ENCODE results near the gene COL24A1.
"Not testable (repeated sequence)": the region's sequence is repeated elsewhere in the genome, so short reads cannot be mapped to it uniquely, and the experiment has no call there.

Gene COL24A1

GRCh38 chr1:85801520-85801919 lies 355.1 kb downstream of the COL24A1 start:
- Histone ChIP-seq H2AK5ac (ENCODE audit: low read depth, low read length) (no peak overlapping the region), H2BK12ac (ENCODE audit: low read length) (no peak overlapping the region), H3K4me2 (ENCODE audit: insufficient read depth, low read length, poor library complexity, severe bottlenecking) (no peak overlapping the region), H2AFZ (ENCODE audit: low read length) (no peak overlapping the region), H2BK15ac (ENCODE audit: low read length) (no peak overlapping the region), H3K79me1 (ENCODE audit: low read depth, low read length) (no peaks in the 10 kb centered on the region), H3K4me3 (ENCODE audit: low read length in 2 of 2) (no peak overlapping the region), H3K4ac (ENCODE audit: low read length) (no peak overlapping the region), H3K36me3 (replicated peaks in 1 of 2; ENCODE audit: control insufficient read depth in 2 of 2, insufficient read depth in 2 of 2, low read length in 2 of 2) (no peaks in the 10 kb centered on the region), H3K27ac (replicated peaks; ENCODE audit: low read length) (no peak overlapping the region), H3K18ac (ENCODE audit: low read length) (no peak overlapping the region), H4K91ac (ENCODE audit: low read depth, low read length, poor library complexity) (no peak overlapping the region), H3K9me3 (replicated peaks in 1 of 2; ENCODE audit: control insufficient read depth in 2 of 2, insufficient read depth in 1 of 2, low read depth in 1 of 2, low read length in 2 of 2) (no peaks in the 10 kb centered on the region), H3K14ac (ENCODE audit: low read length) (no peak overlapping the region), H3K4me1 (ENCODE audit: control insufficient read depth in 2 of 2, insufficient read depth in 1 of 2, low read depth in 1 of 2, low read length in 2 of 2) (no peaks in the 10 kb centered on the region), H3K9ac (ENCODE audit: low read depth, low read length, poor library complexity) (no peak overlapping the region), H2BK120ac (ENCODE audit: low read depth, low read length) (no peak overlapping the region), H3K23ac (ENCODE audit: low read depth, low read length, poor library complexity) (no peak overlapping the region), H4K8ac (ENCODE audit: low read depth, low read length) (no peak overlapping the region), H2BK5ac (ENCODE audit: low read length) (no peak overlapping the region), H3K27me3 (ENCODE audit: control insufficient read depth in 3 of 3, insufficient read depth in 3 of 3, low read depth in 1 of 3, low read length in 3 of 3) (no peaks in the 10 kb centered on the region)
- WGBS, 2 donors (ENCODE audit: extremely low coverage in 2 of 2, insufficient read length in 2 of 2, insufficient replicate concordance in 1 of 2), result no CpG with 5 or more reads among the region's 1 CpG
- no peak for DNase-seq (ENCODE audit: low spot score)

- no peak overlapping the region for H3K14ac ChIP-seq (ENCODE audit: low read length)
- no peaks in the 10 kb centered on the region for H3K79me1 ChIP-seq (ENCODE audit: low read depth, low read length)
- no peaks in the 10 kb centered on the region for H3K27me3 ChIP-seq (ENCODE audit: control insufficient read depth in 3 of 3, insufficient read depth in 3 of 3, low read depth in 1 of 3, low read length in 3 of 3)
- H2BK15ac ChIP-seq (ENCODE audit: low read length), result no peak overlapping the region
- H3K4me2 ChIP-seq (ENCODE audit: insufficient read depth, low read length, poor library complexity, severe bottlenecking), result no peak overlapping the region
- H4K8ac ChIP-seq (ENCODE audit: low read depth, low read length), result no peak overlapping the region
- no peak overlapping the region for H3K18ac ChIP-seq (ENCODE audit: low read length)
- no peak overlapping the region for H3K4ac ChIP-seq (ENCODE audit: low read length)
- H3K9ac ChIP-seq (ENCODE audit: low read depth, low read length, poor library complexity), result no peak overlapping the region
- DNase-seq (ENCODE audit: low spot score), result no peak
- no peaks in the 10 kb centered on the region for H3K4me1 ChIP-seq (ENCODE audit: control insufficient read depth in 2 of 2, insufficient read depth in 1 of 2, low read depth in 1 of 2, low read length in 2 of 2)
- H2AFZ ChIP-seq (ENCODE audit: low read length), result no peak overlapping the region
- no peaks in the 10 kb centered on the region for H3K9me3 ChIP-seq (replicated peaks in 1 of 2; ENCODE audit: control insufficient read depth in 2 of 2, insufficient read depth in 1 of 2, low read depth in 1 of 2, low read length in 2 of 2)
- H2BK120ac ChIP-seq (ENCODE audit: low read depth, low read length), result no peak overlapping the region
- H3K27ac ChIP-seq (replicated peaks; ENCODE audit: low read length), result no peak overlapping the region
- no peak overlapping the region for H3K23ac ChIP-seq (ENCODE audit: low read depth, low read length, poor library complexity)
- H3K4me3 ChIP-seq (ENCODE audit: low read length in 2 of 2), result no peak overlapping the region
- no peak overlapping the region for H4K91ac ChIP-seq (ENCODE audit: low read depth, low read length, poor library complexity)
- no CpG with 5 or more reads among the region's 2 CpGs for WGBS, 2 donors (ENCODE audit: extremely low coverage in 2 of 2, insufficient read length in 2 of 2, insufficient replicate concordance in 1 of 2)
- no peaks in the 10 kb centered on the region for H3K36me3 ChIP-seq (replicated peaks in 1 of 2; ENCODE audit: control insufficient read depth in 2 of 2, insufficient read depth in 2 of 2, low read length in 2 of 2)
- H2BK12ac ChIP-seq (ENCODE audit: low read length), result no peak overlapping the region
- no peak overlapping the region for H2AK5ac ChIP-seq (ENCODE audit: low read depth, low read length)
- H2BK5ac ChIP-seq (ENCODE audit: low read length), result no peak overlapping the region
Measured at GRCh38 chr1:85799737-85800136, 356.8 kb downstream of the COL24A1 start.

- no peak overlapping the region for H2BK12ac ChIP-seq (ENCODE audit: low read length)
- H3K4me1 ChIP-seq (ENCODE audit: control insufficient read depth in 2 of 2, insufficient read depth in 1 of 2, low read depth in 1 of 2, low read length in 2 of 2), result no peaks in the 10 kb centered on the region
- no peak overlapping the region for H3K27ac ChIP-seq (replicated peaks; ENCODE audit: low read length)
- WGBS, 2 donors (ENCODE audit: extremely low coverage in 2 of 2, insufficient read length in 2 of 2, insufficient replicate concordance in 1 of 2), result no CpG with 5 or more reads among the region's 2 CpGs
- no peak overlapping the region for H2AK5ac ChIP-seq (ENCODE audit: low read depth, low read length)
- no peaks in the 10 kb centered on the region for H3K79me1 ChIP-seq (ENCODE audit: low read depth, low read length)
- no peak overlapping the region for H3K9ac ChIP-seq (ENCODE audit: low read depth, low read length, poor library complexity)
- H2AFZ ChIP-seq (ENCODE audit: low read length), result no peak overlapping the region
- H2BK15ac ChIP-seq (ENCODE audit: low read length), result no peak overlapping the region
- no peak overlapping the region for H3K23ac ChIP-seq (ENCODE audit: low read depth, low read length, poor library complexity)
- DNase-seq (ENCODE audit: low spot score), result no peak
- H4K8ac ChIP-seq (ENCODE audit: low read depth, low read length), result no peak overlapping the region
- no peaks in the 10 kb centered on the region for H3K27me3 ChIP-seq (ENCODE audit: control insufficient read depth in 3 of 3, insufficient read depth in 3 of 3, low read depth in 1 of 3, low read length in 3 of 3)
- H3K9me3 ChIP-seq (replicated peaks in 1 of 2; ENCODE audit: control insufficient read depth in 2 of 2, insufficient read depth in 1 of 2, low read depth in 1 of 2, low read length in 2 of 2), result no peaks in the 10 kb centered on the region
- H2BK120ac ChIP-seq (ENCODE audit: low read depth, low read length), result no peak overlapping the region
- H3K4me2 ChIP-seq (ENCODE audit: insufficient read depth, low read length, poor library complexity, severe bottlenecking), result no peak overlapping the region
- H3K14ac ChIP-seq (ENCODE audit: low read length), result no peak overlapping the region
- no peak overlapping the region for H4K91ac ChIP-seq (ENCODE audit: low read depth, low read length, poor library complexity)
- no peak overlapping the region for H3K4me3 ChIP-seq (ENCODE audit: low read length in 2 of 2)
- no peak overlapping the region for H2BK5ac ChIP-seq (ENCODE audit: low read length)
- no peak overlapping the region for H3K18ac ChIP-seq (ENCODE audit: low read length)
- H3K4ac ChIP-seq (ENCODE audit: low read length), result no peak overlapping the region
- no peaks in the 10 kb centered on the region for H3K36me3 ChIP-seq (replicated peaks in 1 of 2; ENCODE audit: control insufficient read depth in 2 of 2, insufficient read depth in 2 of 2, low read length in 2 of 2)
Measured at GRCh38 chr1:85798419-85798818, 358.2 kb downstream of the COL24A1 start.

GRCh38 chr1:85777021-85777420 lies 379.6 kb downstream of the COL24A1 start:
- not testable (repeated sequence) for H2AFZ ChIP-seq (ENCODE audit: low read length); H2BK5ac ChIP-seq (ENCODE audit: low read length); H3K36me3 ChIP-seq (replicated peaks in 1 of 2; ENCODE audit: control insufficient read depth in 2 of 2, insufficient read depth in 2 of 2, low read length in 2 of 2); H4K8ac ChIP-seq (ENCODE audit: low read depth, low read length); H3K9ac ChIP-seq (ENCODE audit: low read depth, low read length, poor library complexity); H3K18ac ChIP-seq (ENCODE audit: low read length); H4K91ac ChIP-seq (ENCODE audit: low read depth, low read length, poor library complexity); DNase-seq (ENCODE audit: low spot score); H3K9me3 ChIP-seq (replicated peaks in 1 of 2; ENCODE audit: control insufficient read depth in 2 of 2, insufficient read depth in 1 of 2, low read depth in 1 of 2, low read length in 2 of 2); H3K23ac ChIP-seq (ENCODE audit: low read depth, low read length, poor library complexity); H3K4me1 ChIP-seq (ENCODE audit: control insufficient read depth in 2 of 2, insufficient read depth in 1 of 2, low read depth in 1 of 2, low read length in 2 of 2); H3K4ac ChIP-seq (ENCODE audit: low read length); H3K14ac ChIP-seq (ENCODE audit: low read length); H3K27me3 ChIP-seq (ENCODE audit: control insufficient read depth in 3 of 3, insufficient read depth in 3 of 3, low read depth in 1 of 3, low read length in 3 of 3); H3K4me2 ChIP-seq (ENCODE audit: insufficient read depth, low read length, poor library complexity, severe bottlenecking); H3K4me3 ChIP-seq (ENCODE audit: low read length in 2 of 2); H2BK15ac ChIP-seq (ENCODE audit: low read length); H2BK120ac ChIP-seq (ENCODE audit: low read depth, low read length); H3K27ac ChIP-seq (replicated peaks; ENCODE audit: low read length); H2BK12ac ChIP-seq (ENCODE audit: low read length); H2AK5ac ChIP-seq (ENCODE audit: low read depth, low read length); H3K79me1 ChIP-seq (ENCODE audit: low read depth, low read length)
- no CpG with 5 or more reads among the region's 6 CpGs for WGBS, 2 donors (ENCODE audit: extremely low coverage in 2 of 2, insufficient read length in 2 of 2, insufficient replicate concordance in 1 of 2)
